GM18520 (cell line): ENCODE results near the gene CCDC178.

Source experiments
- ATAC-seq: cut with Tn5 transposase; IDR thresholded peaks from one replicate; pipeline ENCODE4 v1.9.1; 2021; ENCODE audit not compliant: unreplicated experiment

The CCDC178 gene

DNA sequence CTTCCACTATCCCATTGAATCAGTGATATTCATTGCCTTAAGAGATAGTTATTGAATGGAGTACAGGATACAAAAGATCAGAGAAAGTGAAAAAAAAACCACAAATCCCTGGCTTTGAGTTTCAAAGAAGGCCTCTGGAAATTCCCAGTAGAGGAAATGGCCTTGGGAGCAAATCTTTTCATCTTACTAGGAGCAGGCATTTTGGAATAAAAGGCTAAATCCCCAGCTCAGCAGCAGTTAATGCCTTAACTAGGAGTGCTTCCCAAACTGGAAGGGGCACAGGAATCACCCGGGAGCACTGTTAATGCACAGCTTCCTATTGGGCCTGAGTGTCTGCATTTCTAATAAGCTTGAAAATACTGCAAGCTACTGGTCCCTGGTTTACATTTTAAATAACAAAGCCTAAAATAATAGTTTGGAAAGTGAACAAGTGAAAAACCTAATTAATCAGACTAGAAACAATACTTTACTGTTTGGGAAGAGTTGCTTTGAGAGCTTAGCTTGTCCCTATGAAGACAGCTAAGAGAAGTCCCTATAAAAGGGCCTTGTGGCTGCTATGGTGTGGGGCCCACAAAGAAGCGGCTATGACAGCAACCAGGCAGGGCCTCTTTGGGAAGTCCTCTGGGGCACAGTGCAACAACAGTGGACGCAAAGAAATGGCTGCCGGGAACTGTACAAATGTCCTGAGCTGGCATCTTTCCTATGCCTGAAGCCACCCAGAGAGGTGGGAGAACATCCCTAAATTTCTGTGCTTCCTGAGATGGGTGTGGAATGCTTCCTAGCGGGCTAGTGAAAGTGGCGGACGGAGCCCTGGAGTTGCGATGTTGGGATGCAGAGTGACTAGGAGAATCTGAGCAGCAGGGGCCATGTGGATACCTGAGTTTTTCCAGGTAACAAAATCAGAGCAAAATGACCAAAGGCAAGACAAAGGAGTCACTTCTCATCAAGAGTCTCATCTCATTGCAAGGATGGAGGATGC, 550.6 kb downstream of the CCDC178 start:
- no peak for ATAC-seq

DNA sequence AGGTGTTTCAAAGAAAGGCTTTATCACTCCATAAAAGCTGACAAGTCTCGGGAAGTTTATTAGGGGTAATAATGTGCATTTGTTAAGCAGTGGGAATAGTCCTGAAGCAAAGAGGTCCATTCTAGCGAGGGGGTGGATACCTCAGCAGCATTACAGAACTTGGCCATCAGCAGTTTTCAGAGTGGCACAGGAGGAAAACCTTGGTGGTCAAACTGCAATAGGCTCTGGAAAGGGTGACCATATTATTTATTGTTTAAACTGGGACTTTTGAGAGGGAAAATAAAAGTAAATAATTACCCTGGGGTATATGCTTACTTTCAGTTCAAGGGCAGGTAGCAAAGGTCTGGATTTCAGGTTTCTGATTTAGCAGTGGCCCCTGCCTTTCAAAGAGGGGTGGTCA, 552.2 kb downstream of the CCDC178 start:
- ATAC-seq = no peak
